Testis (tissue), 2 donors: ENCODE results near the gene CLASRP.

ENCODE experiments used
- CTCF ChIP-seq, 3 experiments: fragments of 450-650 bp in 2 of 3; fragments of 200-600 bp in 1 of 3; sonication (generic) in 1 of 3; IDR thresholded peaks; one replicate each; pipeline ENCODE4 v1.5.1; 2016 to 2019; ENCODE audit warnings: antibody characterized with exemption in 3 of 3, mild to moderate bottlenecking in 2 of 3, moderate library complexity in 1 of 3
- POLR2A ChIP-seq: fragments of 450-650 bp; IDR thresholded peaks from one replicate; pipeline ENCODE4 v1.6.1; 2017; ENCODE audit warnings: antibody characterized with exemption, mild to moderate bottlenecking, moderate library complexity

- TF ChIP-seq POLR2A (no peak), CTCF (IDR thresholded peaks at IDR 0.05) (no peak)
These were observed 11.2 kb downstream of the CLASRP start for GRCh38 chr19:45050036-45050435.
